HepG2 (cell line): ENCODE data around the gene TSKU. TPM values are rescaled to one million over a fixed set of nuclear protein-coding genes. Genes with fewer than 3 reads are reported as not detected.

Source experiments
- FOXK2 ChIP-seq: fragments of 450-650 bp; IDR thresholded peaks from 2 replicates; pipeline ENCODE4 v1.6.1; 2016
- FOXM1 ChIP-seq: sonication (generic); formaldehyde crosslinking; IDR thresholded peaks from 2 replicates; pipeline ENCODE4 v1.5.0; 2020; ENCODE audit warnings: missing genetic modification reagents
- HDAC1 ChIP-seq: sonication (generic); formaldehyde crosslinking; IDR thresholded peaks from 2 replicates; pipeline ENCODE4 v1.5.1; 2020; ENCODE audit warnings: mild to moderate bottlenecking, missing genetic modification reagents
- HNRNPK ChIP-seq: fragments of 200-400 bp; formaldehyde crosslinking; IDR thresholded peaks from 2 replicates; pipeline ENCODE4 v1.6.1; 2018; ENCODE audit warnings: low read length, low read depth, moderate library complexity, mild to moderate bottlenecking; ENCODE audit not compliant: poor library complexity, severe bottlenecking
- ISL2 ChIP-seq: sonication (generic); formaldehyde crosslinking; IDR thresholded peaks from 2 replicates; pipeline ENCODE4 v1.5.0; 2020; ENCODE audit warnings: missing genetic modification reagents
- KDM4B ChIP-seq: sonication (generic); formaldehyde crosslinking; IDR thresholded peaks from 2 replicates; pipeline ENCODE4 v1.4.0; 2020; ENCODE audit warnings: missing genetic modification reagents
- LCORL ChIP-seq, 2 experiments: fragments of 450-650 bp in 1 of 2; sonication (generic) in 1 of 2; formaldehyde crosslinking in 1 of 2; IDR thresholded peaks; 2 replicates each; pipeline versions ENCODE4 v1.5.0 to v1.6.1; 2017 to 2020; ENCODE audit warnings: antibody characterized with exemption in 1 of 2, missing genetic modification reagents in 1 of 2
- NR2F6 ChIP-seq, 2 experiments: IDR thresholded peaks; 2 replicates each; pipeline ENCODE4 v1.6.1; 2016; ENCODE audit warnings: antibody characterized with exemption in 1 of 2, mild to moderate bottlenecking in 1 of 2
- RARG ChIP-seq: sonication (generic); formaldehyde crosslinking; IDR thresholded peaks from 2 replicates; pipeline ENCODE4 v1.4.0; 2020; ENCODE audit warnings: low read depth, mild to moderate bottlenecking, missing genetic modification reagents
- RORA ChIP-seq: sonication (generic); formaldehyde crosslinking; IDR thresholded peaks from 2 replicates; pipeline ENCODE4 v1.5.0; 2020; ENCODE audit warnings: mild to moderate bottlenecking, missing genetic modification reagents, moderate library complexity
- SOX13 ChIP-seq, 3 experiments: fragments of 450-650 bp in 1 of 3; sonication (generic) in 1 of 3; formaldehyde crosslinking in 1 of 3; IDR thresholded peaks in 2 of 3; conservative IDR thresholded peaks in 1 of 3; 2 replicates each; pipeline versions ENCODE4 v1.5.0 to v1.6.1; 2016 to 2020; ENCODE audit warnings: antibody characterized with exemption in 1 of 3, mild to moderate bottlenecking in 1 of 3, missing compliant biosample characterization in 1 of 3, missing genetic modification reagents in 1 of 3, moderate library complexity in 1 of 3
- ZEB1 ChIP-seq: IDR thresholded peaks from 2 replicates; pipeline ENCODE4 v1.6.1; 2012; ENCODE audit warnings: mild to moderate bottlenecking, low read depth, inconsistent platforms; ENCODE audit not compliant: insufficient replicate concordance
- ZFYVE20 ChIP-seq: sonication (generic); formaldehyde crosslinking; IDR thresholded peaks from 2 replicates; pipeline ENCODE4 v1.8.0; 2023; ENCODE audit warnings: low read depth, mild to moderate bottlenecking, moderate library complexity, missing genetic modification reagents, borderline replicate concordance
- ZKSCAN1 ChIP-seq: fragments of 150-350 bp; IDR thresholded peaks from 2 replicates; pipeline ENCODE4 v1.6.1; 2014; ENCODE audit warnings: low read length
- ZNF547 ChIP-seq: sonication (generic); formaldehyde crosslinking; IDR thresholded peaks from 2 replicates; pipeline ENCODE4 v1.5.1; 2020; ENCODE audit warnings: mild to moderate bottlenecking, missing genetic modification reagents
- ZSCAN20 ChIP-seq: sonication (generic); formaldehyde crosslinking; IDR thresholded peaks from 2 replicates; pipeline ENCODE4 v1.4.0; 2020; ENCODE audit warnings: missing genetic modification reagents, mild to moderate bottlenecking, borderline replicate concordance
- polyA plus RNA-seq, 8 experiments: library from polyadenylated mRNA; depleted of rRNA in 3 of 8; stranded (reverse) in 7 of 8; unstranded in 1 of 8; fragments of >200 nt; fragmentation: Illumina TruSeq in 4 of 8; extraction: Trizol in 4 of 8; gene quantifications; 2 replicates each; pipeline versions ENCODE4 v1.2.1 to v1.2.3, GENCODE V29; 2011 to 2016; ENCODE audit warnings: low read depth in 4 of 8, missing spikeins in 1 of 8, mixed read lengths in 1 of 8; ENCODE audit not compliant: insufficient read depth in 1 of 8
- total RNA-seq, 5 experiments: library from RNA; depleted of rRNA; stranded (reverse); fragments of >200 nt; fragmentation: Illumina TruSeq; extraction: Trizol; gene quantifications; 2 replicates each; pipeline ENCODE4 v1.2.3, GENCODE V29; 2016; ENCODE audit warnings: low read depth in 1 of 5
- TF ChIP-seq, protein P1 (sequence below): IDR thresholded peaks from 2 replicates; pipeline ENCODE4 v1.6.1; 2016; ENCODE audit warnings: low read depth, borderline replicate concordance
- TF ChIP-seq, protein P2 (sequence below): sonication (generic); IDR thresholded peaks from 2 replicates; pipeline ENCODE4 v1.6.1; 2016; ENCODE audit warnings: low read depth, borderline replicate concordance
- TF ChIP-seq, protein P3 (sequence below): sonication (generic); formaldehyde crosslinking; IDR thresholded peaks from 2 replicates; pipeline ENCODE4 v1.9.0; 2021; ENCODE audit warnings: missing genetic modification reagents, mild to moderate bottlenecking, borderline replicate concordance
- TF ChIP-seq, protein P4 (sequence below): IDR thresholded peaks from 2 replicates; pipeline ENCODE4 v1.6.1; 2016; ENCODE audit warnings: missing compliant biosample characterization, missing genetic modification reagents, borderline replicate concordance
- TF ChIP-seq, protein P5 (sequence below): sonication (generic); formaldehyde crosslinking; IDR thresholded peaks from 2 replicates; pipeline ENCODE4 v1.8.0; 2022; ENCODE audit warnings: mild to moderate bottlenecking, missing genetic modification reagents

Gene TSKU
- total and polyA plus RNA-seq, 2 of the 13 experiments (the other 11 are each of a cell fraction or from before 2014, with no cell fraction given), result 20.3 to 21.4 TPM

DNA sequence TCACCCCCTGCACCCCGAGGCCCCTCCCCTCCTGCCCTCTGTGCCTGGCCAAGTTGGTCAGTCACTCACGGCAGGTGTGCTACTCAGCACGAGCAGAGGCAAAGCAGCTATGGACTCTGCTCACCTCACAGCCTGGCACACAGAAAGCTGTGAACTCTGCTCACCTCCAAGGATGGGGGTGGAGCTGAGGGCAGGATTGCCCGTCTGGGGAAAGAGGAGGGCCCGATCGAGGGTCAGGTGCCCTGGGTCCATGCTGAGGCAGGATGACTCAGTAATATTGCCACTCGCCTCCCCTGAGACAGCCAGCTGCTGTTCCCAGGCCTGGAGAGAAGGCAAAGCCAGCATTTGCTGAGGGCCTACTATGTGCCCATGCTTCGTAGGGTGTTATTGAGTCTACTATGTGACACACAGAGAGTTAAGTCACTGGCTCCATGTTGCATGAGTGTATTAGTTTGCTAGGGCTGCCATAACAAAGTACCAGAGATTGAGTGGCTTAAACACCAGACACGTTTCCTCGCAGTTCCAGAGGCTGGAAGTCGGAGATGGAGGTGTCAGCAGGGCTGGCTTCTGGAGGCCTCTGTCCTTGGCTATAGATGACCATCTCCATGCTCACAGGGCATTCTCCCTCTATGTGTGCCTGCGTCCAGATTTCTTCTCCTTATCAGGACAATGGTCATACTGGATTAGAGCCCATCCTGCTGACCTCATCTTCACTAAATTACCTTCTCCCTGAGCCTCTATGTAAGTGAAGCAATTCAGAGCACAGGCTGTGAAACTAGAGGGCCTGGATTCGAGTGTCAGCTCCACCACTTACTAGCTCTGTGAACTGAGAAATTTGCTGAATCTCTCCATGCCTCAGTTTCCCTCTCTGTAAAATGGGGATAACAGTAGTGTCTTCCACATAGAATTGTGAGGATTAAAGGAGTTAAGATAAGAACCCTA, 13.2 kb upstream of the TSKU start (continued):
- TF ChIP-seq, protein P1, sequence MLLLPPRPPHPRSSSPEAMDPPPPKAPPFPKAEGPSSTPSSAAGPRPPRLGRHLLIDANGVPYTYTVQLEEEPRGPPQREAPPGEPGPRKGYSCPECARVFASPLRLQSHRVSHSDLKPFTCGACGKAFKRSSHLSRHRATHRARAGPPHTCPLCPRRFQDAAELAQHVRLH (CRISPR knock-in tag), result no peak; the same call in 1 of the 2 replicates
- TF ChIP-seq, protein P2, sequence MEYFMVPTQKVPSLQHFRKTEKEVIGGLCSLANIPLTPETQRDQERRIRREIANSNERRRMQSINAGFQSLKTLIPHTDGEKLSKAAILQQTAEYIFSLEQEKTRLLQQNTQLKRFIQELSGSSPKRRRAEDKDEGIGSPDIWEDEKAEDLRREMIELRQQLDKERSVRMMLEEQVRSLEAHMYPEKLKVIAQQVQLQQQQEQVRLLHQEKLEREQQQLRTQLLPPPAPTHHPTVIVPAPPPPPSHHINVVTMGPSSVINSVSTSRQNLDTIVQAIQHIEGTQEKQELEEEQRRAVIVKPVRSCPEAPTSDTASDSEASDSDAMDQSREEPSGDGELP, result peak; percentile 81; the same call in 1 of the 2 replicates
- no peak for TF ChIP-seq FOXM1 (CRISPR knock-in tag)
- TF ChIP-seq, protein P3, sequence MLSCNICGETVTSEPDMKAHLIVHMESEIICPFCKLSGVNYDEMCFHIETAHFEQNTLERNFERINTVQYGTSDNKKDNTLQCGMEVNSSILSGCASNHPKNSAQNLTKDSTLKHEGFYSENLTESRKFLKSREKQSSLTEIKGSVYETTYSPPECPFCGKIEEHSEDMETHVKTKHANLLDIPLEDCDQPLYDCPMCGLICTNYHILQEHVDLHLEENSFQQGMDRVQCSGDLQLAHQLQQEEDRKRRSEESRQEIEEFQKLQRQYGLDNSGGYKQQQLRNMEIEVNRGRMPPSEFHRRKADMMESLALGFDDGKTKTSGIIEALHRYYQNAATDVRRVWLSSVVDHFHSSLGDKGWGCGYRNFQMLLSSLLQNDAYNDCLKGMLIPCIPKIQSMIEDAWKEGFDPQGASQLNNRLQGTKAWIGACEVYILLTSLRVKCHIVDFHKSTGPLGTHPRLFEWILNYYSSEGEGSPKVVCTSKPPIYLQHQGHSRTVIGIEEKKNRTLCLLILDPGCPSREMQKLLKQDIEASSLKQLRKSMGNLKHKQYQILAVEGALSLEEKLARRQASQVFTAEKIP (CRISPR knock-in tag), result no peak
- TF ChIP-seq ZNF547, result no peak
- TF ChIP-seq, protein P4, sequence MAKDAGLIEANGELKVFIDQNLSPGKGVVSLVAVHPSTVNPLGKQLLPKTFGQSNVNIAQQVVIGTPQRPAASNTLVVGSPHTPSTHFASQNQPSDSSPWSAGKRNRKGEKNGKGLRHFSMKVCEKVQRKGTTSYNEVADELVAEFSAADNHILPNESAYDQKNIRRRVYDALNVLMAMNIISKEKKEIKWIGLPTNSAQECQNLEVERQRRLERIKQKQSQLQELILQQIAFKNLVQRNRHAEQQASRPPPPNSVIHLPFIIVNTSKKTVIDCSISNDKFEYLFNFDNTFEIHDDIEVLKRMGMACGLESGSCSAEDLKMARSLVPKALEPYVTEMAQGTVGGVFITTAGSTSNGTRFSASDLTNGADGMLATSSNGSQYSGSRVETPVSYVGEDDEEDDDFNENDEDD (CRISPR knock-in tag), result no peak
- peak; percentile 81 for TF ChIP-seq NR2F6 (IDR thresholded peaks at IDR 0.05)
- peak; percentile 68 for TF ChIP-seq NR2F6 (CRISPR knock-in tag; IDR thresholded peaks at IDR 0.05)
- no peak for TF ChIP-seq FOXK2
- no peak for TF ChIP-seq HNRNPK
- peak; percentile 87 for TF ChIP-seq ZEB1
- no peak for TF ChIP-seq LCORL (IDR thresholded peaks at IDR 0.05)
- TF ChIP-seq LCORL (CRISPR knock-in tag; IDR thresholded peaks at IDR 0.05), result no peak
- TF ChIP-seq, protein P5, sequence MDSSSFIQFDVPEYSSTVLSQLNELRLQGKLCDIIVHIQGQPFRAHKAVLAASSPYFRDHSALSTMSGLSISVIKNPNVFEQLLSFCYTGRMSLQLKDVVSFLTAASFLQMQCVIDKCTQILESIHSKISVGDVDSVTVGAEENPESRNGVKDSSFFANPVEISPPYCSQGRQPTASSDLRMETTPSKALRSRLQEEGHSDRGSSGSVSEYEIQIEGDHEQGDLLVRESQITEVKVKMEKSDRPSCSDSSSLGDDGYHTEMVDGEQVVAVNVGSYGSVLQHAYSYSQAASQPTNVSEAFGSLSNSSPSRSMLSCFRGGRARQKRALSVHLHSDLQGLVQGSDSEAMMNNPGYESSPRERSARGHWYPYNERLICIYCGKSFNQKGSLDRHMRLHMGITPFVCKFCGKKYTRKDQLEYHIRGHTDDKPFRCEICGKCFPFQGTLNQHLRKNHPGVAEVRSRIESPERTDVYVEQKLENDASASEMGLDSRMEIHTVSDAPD, result no peak
- TF ChIP-seq ZFYVE20 (CRISPR knock-in tag), result no peak
- no peak for TF ChIP-seq RARG (CRISPR knock-in tag)
- no peak for TF ChIP-seq RORA
- TF ChIP-seq HDAC1 (CRISPR knock-in tag), result peak; percentile 67
- TF ChIP-seq KDM4B (CRISPR knock-in tag), result no peak
- no peak for TF ChIP-seq ISL2 (CRISPR knock-in tag)
- TF ChIP-seq SOX13 (IDR thresholded peaks at IDR 0.05), result no peak
- no peak for TF ChIP-seq SOX13 (CRISPR knock-in tag; conservative IDR thresholded peaks at IDR 0.05 in 1 of 2, IDR thresholded peaks at IDR 0.05 in 1 of 2)
- peak; percentile 99 for TF ChIP-seq ZKSCAN1
- TF ChIP-seq ZSCAN20, result no peak
